ENCODE data around the gene MBD3.
"Not testable (repeated sequence)": the region's sequence is repeated elsewhere in the genome, so short reads cannot be mapped to it uniquely, and the experiment has no call there.

Gene MBD3

GRCh38 chr19:1539749-1540148, 52.9 kb downstream of the MBD3 start:
- DNase-seq (ENCODE audit: low read depth) = not testable (repeated sequence)

- no peak for DNase-seq (ENCODE audit: low read depth)
Observed at GRCh38 chr19:1538978-1539377, 53.7 kb downstream of the MBD3 start.

- DNase-seq (ENCODE audit: low read depth) = not testable (repeated sequence)
Observed at GRCh38 chr19:1535699-1536098, 57.0 kb downstream of the MBD3 start.

- no peak for DNase-seq (ENCODE audit: low read depth)
Observed at GRCh38 chr19:1534972-1535371, 57.7 kb downstream of the MBD3 start.

GRCh38 chr19:1533510-1534150, 59.0 kb downstream of the MBD3 start:
- no peak for DNase-seq (ENCODE audit: low read depth)

- DNase-seq (ENCODE audit: low read depth) = no peak
Observed at GRCh38 chr19:1532003-1532402, 60.7 kb downstream of the MBD3 start.

GRCh38 chr19:1531587-1531986, 61.1 kb downstream of the MBD3 start:
- DNase-seq (ENCODE audit: low read depth) = no peak

GRCh38 chr19:1530856-1531255, 61.8 kb downstream of the MBD3 start:
- not testable (repeated sequence) for DNase-seq (ENCODE audit: low read depth)

- no peak for DNase-seq (ENCODE audit: low read depth)
Observed at GRCh38 chr19:1529430-1529816, 63.2 kb downstream of the MBD3 start.

- DNase-seq (ENCODE audit: low read depth) = no peak
Observed at GRCh38 chr19:1528596-1529429, 63.9 kb downstream of the MBD3 start.

- no peak for DNase-seq (ENCODE audit: low read depth)
Observed at GRCh38 chr19:1527650-1528309, 64.9 kb downstream of the MBD3 start.

GRCh38 chr19:1526979-1527649, 65.6 kb downstream of the MBD3 start:
- DNase-seq (ENCODE audit: low read depth) = no peak

- no peak for DNase-seq (ENCODE audit: low read depth)
Observed at GRCh38 chr19:1526066-1526778, 66.4 kb downstream of the MBD3 start.

- no peak for DNase-seq (ENCODE audit: low read depth)
Observed at GRCh38 chr19:1525343-1525742, 67.3 kb downstream of the MBD3 start.

- DNase-seq (ENCODE audit: low read depth) = no peak
Observed at GRCh38 chr19:1524972-1525325, 67.7 kb downstream of the MBD3 start.

- DNase-seq (ENCODE audit: low read depth) = no peak
Observed at GRCh38 chr19:1524287-1524971, 68.2 kb downstream of the MBD3 start.
